Measurements from ENCODE around the gene EPHA8. TPM values are rescaled to one million over a fixed set of nuclear protein-coding genes. Genes with fewer than 3 reads are reported as not detected.

Gene EPHA8
- total RNA-seq, 2 donors from 2014 or later: not detected

GRCh38 chr1:22587247-22587646, 24.0 kb downstream of the EPHA8 start:
- Histone ChIP-seq H3K27me3 (no peaks in the 10 kb centered on the region), H3K4me1 (peaks cover 0 to 9% of the 10 kb centered on the region in 2 donors), H3K27ac (no peak overlapping the region), H3K9me3 (no peaks in the 10 kb centered on the region), H3K4me3 (no peak overlapping the region), H3K36me3 (no peaks in the 10 kb centered on the region)
- no peak for TF ChIP-seq CTCF (IDR thresholded peaks at IDR 0.05)
- DNase-seq (ENCODE audit: low spot score): no peak

GRCh38 chr1:22588899-22589422, 25.7 kb downstream of the EPHA8 start:
- no peak overlapping the region for H3K4me3 ChIP-seq
- DNase-seq (ENCODE audit: low spot score): no peak
- no peaks in the 10 kb centered on the region for H3K36me3 ChIP-seq
- TF ChIP-seq CTCF (IDR thresholded peaks at IDR 0.05): no peak
- peaks cover 5 to 7% of the 10 kb centered on the region in 2 donors for H3K27me3 ChIP-seq
- H3K4me1 ChIP-seq: no peaks in the 10 kb centered on the region
- no peak overlapping the region for H3K27ac ChIP-seq
- H3K9me3 ChIP-seq: no peaks in the 10 kb centered on the region

- Histone ChIP-seq H3K36me3 (no peaks in the 10 kb centered on the region), H3K4me3 (no peak overlapping the region), H3K9me3 (no peaks in the 10 kb centered on the region), H3K4me1 (no peaks in the 10 kb centered on the region), H3K27me3 (peaks cover 5 to 7% of the 10 kb centered on the region in 2 donors), H3K27ac (no peak overlapping the region)
- DNase-seq (ENCODE audit: low spot score): no peak
- no peak for TF ChIP-seq CTCF (IDR thresholded peaks at IDR 0.05)
Measured at GRCh38 chr1:22591576-22591975, 28.3 kb downstream of the EPHA8 start.

- Histone ChIP-seq H3K9me3 (no peaks in the 10 kb centered on the region), H3K36me3 (no peaks in the 10 kb centered on the region), H3K4me1 (no peaks in the 10 kb centered on the region), H3K4me3 (no peak overlapping the region), H3K27me3 (peaks cover 5 to 7% of the 10 kb centered on the region in 2 donors), H3K27ac (no peak overlapping the region)
- DNase-seq (ENCODE audit: low spot score): no peak
- no peak for TF ChIP-seq CTCF (IDR thresholded peaks at IDR 0.05)
Measured at GRCh38 chr1:22592051-22592450, 28.8 kb downstream of the EPHA8 start.

GRCh38 chr1:22592919-22593790, 29.9 kb downstream of the EPHA8 start:
- Histone ChIP-seq H3K36me3 (no peaks in the 10 kb centered on the region), H3K27ac (no peak overlapping the region), H3K4me3 (no peak overlapping the region), H3K9me3 (no peaks in the 10 kb centered on the region), H3K4me1 (no peaks in the 10 kb centered on the region), H3K27me3 (peaks cover 5 to 7% of the 10 kb centered on the region in 2 donors)
- TF ChIP-seq CTCF (IDR thresholded peaks at IDR 0.05): no peak
- no peak for DNase-seq (ENCODE audit: low spot score)

Measured in right atrium auricular region (tissue), 2 donors.